Measurements from ENCODE around the gene C21orf58. TPM values are rescaled to one million over a fixed set of nuclear protein-coding genes. Genes with fewer than 3 reads are reported as not detected.
A peak's percentile ranks its signal among the peaks of the same experiment; 100 is the strongest.

C21orf58 gene
- total RNA-seq, 3 donors from 2014 or later (not counting 1 experiment from before 2014, with no cell fraction given): 4.0 to 8.9 (median 5.2) TPM

GRCh38 chr21:46369520-46370235 is 46.0 kb upstream of the C21orf58 start:
- no peaks in the 10 kb centered on the region for H3K36me3 Mint-ChIP-seq
- 51% methylated on average over 20 of the region's 20 CpGs for WGBS (ENCODE audit: insufficient coverage)
- no peak overlapping the region for H3K27ac ChIP-seq (ENCODE audit: low read length)

GRCh38 chr21:46368533-46369285 is 45.0 kb upstream of the C21orf58 start:
- no peak overlapping the region for H3K4me3 ChIP-seq (ENCODE audit: low read length)
- no peaks in the 10 kb centered on the region for H3K27me3 Mint-ChIP-seq (ENCODE audit: low read depth in 2 of 2)
- 22% methylated on average over 11 of the region's 11 CpGs for WGBS (ENCODE audit: insufficient coverage)

More at GRCh38 chr21:46369520-46370235, 46.0 kb upstream of the C21orf58 start:
- DNase-seq (no peak), ATAC-seq (no peak)
- Histone ChIP-seq H3K4me3 (ENCODE audit: low read length) (no peak overlapping the region), H3K9me3 (ENCODE audit: control insufficient read depth, insufficient read depth, low read length) (no peaks in the 10 kb centered on the region), H3K27me3 (ENCODE audit: control insufficient read depth, insufficient read depth, low read length) (no peaks in the 10 kb centered on the region), H3K4me1 (ENCODE audit: control insufficient read depth, insufficient read depth, low read length) (peaks cover 29% of the 10 kb centered on the region), H3K36me3 (ENCODE audit: control insufficient read depth, insufficient read depth, low read length) (peaks cover 16% of the 10 kb centered on the region)
- H3K27ac Mint-ChIP-seq: peak overlapping the region; percentile 67 to 68
- H3K4me1 Mint-ChIP-seq: peaks cover 16 to 17% of the 10 kb centered on the region in 2 donors
- H3K27me3 Mint-ChIP-seq (ENCODE audit: low read depth in 2 of 2): no peaks in the 10 kb centered on the region
- intact Hi-C loops (cut with micrococcal nuclease): no loop called here
- H3K4me3 Mint-ChIP-seq: no peak overlapping the region
- no peaks in the 10 kb centered on the region for H3K9me3 Mint-ChIP-seq
- no peak for TF ChIP-seq CTCF (IDR thresholded peaks at IDR 0.05)

GRCh38 chr21:46366966-46367365 is 43.3 kb upstream of the C21orf58 start:
- WGBS (ENCODE audit: insufficient coverage): 98% methylated on average over 20 of the region's 20 CpGs
- Mint-ChIP-seq H3K27ac (no peak overlapping the region), H3K4me3 (no peak overlapping the region), H3K4me1 (peaks cover 16 to 17% of the 10 kb centered on the region in 2 donors), H3K9me3 (no peaks in the 10 kb centered on the region), H3K36me3 (peaks cover 7% of the 10 kb centered on the region), H3K27me3 (ENCODE audit: low read depth in 2 of 2) (no peaks in the 10 kb centered on the region)
- peaks cover 29% of the 10 kb centered on the region for H3K4me1 ChIP-seq (ENCODE audit: control insufficient read depth, insufficient read depth, low read length)
- H3K4me3 ChIP-seq (ENCODE audit: low read length): no peak overlapping the region
- intact Hi-C loops (cut with micrococcal nuclease): no loop called here
- DNase-seq (no peak), ATAC-seq (no peak)
- peaks cover 37% of the 10 kb centered on the region for H3K36me3 ChIP-seq (ENCODE audit: control insufficient read depth, insufficient read depth, low read length)
- no peak overlapping the region for H3K27ac ChIP-seq (ENCODE audit: low read length)
- no peaks in the 10 kb centered on the region for H3K9me3 ChIP-seq (ENCODE audit: control insufficient read depth, insufficient read depth, low read length)
- H3K27me3 ChIP-seq (ENCODE audit: control insufficient read depth, insufficient read depth, low read length): no peaks in the 10 kb centered on the region
- TF ChIP-seq CTCF (IDR thresholded peaks at IDR 0.05): no peak

More at GRCh38 chr21:46368533-46369285, 45.0 kb upstream of the C21orf58 start:
- peak overlapping the region; percentile 67 to 68 for H3K27ac Mint-ChIP-seq
- H3K4me1 Mint-ChIP-seq: peaks cover 16 to 17% of the 10 kb centered on the region in 2 donors
- H3K36me3 ChIP-seq (ENCODE audit: control insufficient read depth, insufficient read depth, low read length): peaks cover 23% of the 10 kb centered on the region
- H3K36me3 Mint-ChIP-seq: no peaks in the 10 kb centered on the region
- intact Hi-C loops (cut with micrococcal nuclease): no loop called here
- H3K9me3 Mint-ChIP-seq: no peaks in the 10 kb centered on the region
- H3K27ac ChIP-seq (ENCODE audit: low read length): peak overlapping the region; percentile 0
- ATAC-seq (peak; percentile 75 to 89 (median 86)), DNase-seq (peak; percentile 30 to 74)
- peak overlapping the region; percentile 45 for H3K4me3 Mint-ChIP-seq
- peaks cover 29% of the 10 kb centered on the region for H3K4me1 ChIP-seq (ENCODE audit: control insufficient read depth, insufficient read depth, low read length)
- TF ChIP-seq CTCF (IDR thresholded peaks at IDR 0.05): no peak
- H3K27me3 ChIP-seq (ENCODE audit: control insufficient read depth, insufficient read depth, low read length): no peaks in the 10 kb centered on the region
- no peaks in the 10 kb centered on the region for H3K9me3 ChIP-seq (ENCODE audit: control insufficient read depth, insufficient read depth, low read length)

All from natural killer cell (primary cell).